ENCODE measurements around the gene CEP128.

The CEP128 gene

DNA sequence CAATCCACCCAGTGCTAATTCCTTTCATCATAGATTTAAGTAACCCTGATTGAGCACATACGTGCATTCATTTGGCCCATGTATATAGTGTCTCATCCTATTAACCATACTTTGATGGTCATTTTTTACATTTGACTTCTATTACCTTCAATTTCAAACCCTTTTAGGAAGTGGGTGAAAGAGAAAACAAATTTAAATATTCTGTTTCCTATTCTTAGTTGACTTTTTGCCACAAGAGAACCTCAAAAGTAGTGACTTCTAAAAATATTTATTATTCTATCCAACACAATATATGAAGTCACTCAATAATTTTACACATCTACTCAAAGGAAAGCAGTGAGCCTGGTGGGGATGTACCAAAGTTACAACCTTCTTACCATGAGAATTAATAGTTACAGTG, 164.9 kb downstream of the CEP128 start:
- Mint-ChIP-seq H3K4me3 (no peak overlapping the region), H3K27ac (ENCODE audit: low read depth) (no peak overlapping the region), H3K36me3 (ENCODE audit: insufficient read depth) (no peaks in the 10 kb centered on the region), H3K27me3 (no peaks in the 10 kb centered on the region), H3K4me1 (no peaks in the 10 kb centered on the region), H3K9me3 (no peaks in the 10 kb centered on the region)
- DNase-seq (ENCODE audit: low spot score in 2 of 2) (no peak), ATAC-seq (replicated peaks; ENCODE audit: extremely low read depth, poor library complexity, severe bottlenecking) (no peak)

DNA sequence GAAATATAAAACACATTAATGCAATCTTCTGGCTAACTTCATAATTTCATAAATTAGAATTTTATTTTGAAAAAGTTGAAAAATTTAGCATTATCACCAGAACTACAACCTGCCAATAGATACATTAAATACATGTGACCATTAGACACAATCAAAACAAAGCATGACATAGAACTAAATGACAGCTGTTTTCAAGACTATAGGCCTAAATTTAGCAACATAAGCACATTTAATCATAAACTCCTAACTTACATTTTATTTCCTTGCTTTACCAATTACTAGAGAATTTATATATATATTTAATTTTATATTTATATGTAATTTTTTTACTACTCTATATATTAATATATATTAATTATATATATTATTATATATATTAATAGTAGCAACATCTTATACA, 165.4 kb downstream of the CEP128 start:
- H3K36me3 Mint-ChIP-seq (ENCODE audit: insufficient read depth): no peaks in the 10 kb centered on the region
- no peak overlapping the region for H3K4me3 Mint-ChIP-seq
- no peaks in the 10 kb centered on the region for H3K4me1 Mint-ChIP-seq
- DNase-seq (ENCODE audit: low spot score in 2 of 2): no peak
- ATAC-seq (replicated peaks; ENCODE audit: extremely low read depth, poor library complexity, severe bottlenecking): no peak
- H3K9me3 Mint-ChIP-seq: no peaks in the 10 kb centered on the region
- H3K27me3 Mint-ChIP-seq: no peaks in the 10 kb centered on the region
- no peak overlapping the region for H3K27ac Mint-ChIP-seq (ENCODE audit: low read depth)

DNA sequence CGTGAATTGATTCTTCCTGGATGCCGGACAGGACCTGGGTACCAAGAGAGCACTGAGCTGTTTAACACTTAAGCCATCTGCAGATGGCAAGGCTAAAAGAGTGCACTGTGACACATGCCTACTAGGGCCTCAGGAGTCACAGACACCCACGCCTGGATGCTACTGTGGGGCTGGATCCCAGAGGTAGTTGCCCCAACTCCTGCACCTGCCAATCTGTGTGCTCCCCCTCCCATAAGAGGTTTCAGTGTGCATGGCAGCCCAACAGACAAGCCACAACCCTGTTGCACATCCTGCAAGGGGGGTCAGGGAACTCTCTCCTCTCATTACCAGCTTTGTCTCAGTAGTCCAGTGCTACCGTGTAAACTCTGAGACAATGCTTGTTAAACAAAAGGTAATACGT, 169.0 kb downstream of the CEP128 start:
- H3K36me3 Mint-ChIP-seq (ENCODE audit: insufficient read depth): no peaks in the 10 kb centered on the region
- no peak for DNase-seq (ENCODE audit: low spot score in 2 of 2)
- no peak overlapping the region for H3K4me3 Mint-ChIP-seq
- H3K4me1 Mint-ChIP-seq: no peaks in the 10 kb centered on the region
- no peaks in the 10 kb centered on the region for H3K9me3 Mint-ChIP-seq
- no peaks in the 10 kb centered on the region for H3K27me3 Mint-ChIP-seq
- ATAC-seq (replicated peaks; ENCODE audit: extremely low read depth, poor library complexity, severe bottlenecking): no peak
- H3K27ac Mint-ChIP-seq (ENCODE audit: low read depth): no peak overlapping the region

DNA sequence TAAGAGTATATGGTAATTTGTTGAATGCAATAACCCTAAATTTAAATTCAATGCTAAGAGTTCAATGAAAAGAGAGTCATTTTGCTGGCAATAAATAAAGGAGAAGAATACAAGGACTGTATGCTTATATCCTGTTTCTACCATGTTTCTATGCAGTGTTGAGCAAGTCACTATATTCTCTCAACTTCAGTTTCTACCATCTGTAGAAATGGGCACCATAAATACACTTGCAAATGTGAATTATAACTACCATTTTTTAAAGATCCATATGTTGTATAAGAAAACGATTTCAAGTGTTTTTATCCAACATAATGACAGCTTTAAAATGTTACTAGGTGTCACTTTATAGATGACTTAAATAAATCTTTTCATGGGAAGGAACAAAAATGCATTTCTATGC, 170.3 kb downstream of the CEP128 start:
- H3K4me1 Mint-ChIP-seq: no peaks in the 10 kb centered on the region
- DNase-seq (ENCODE audit: low spot score in 2 of 2) (no peak), ATAC-seq (replicated peaks; ENCODE audit: extremely low read depth, poor library complexity, severe bottlenecking) (no peak)
- no peaks in the 10 kb centered on the region for H3K9me3 Mint-ChIP-seq
- H3K36me3 Mint-ChIP-seq (ENCODE audit: insufficient read depth): no peaks in the 10 kb centered on the region
- no peaks in the 10 kb centered on the region for H3K27me3 Mint-ChIP-seq
- no peak overlapping the region for H3K4me3 Mint-ChIP-seq
- H3K27ac Mint-ChIP-seq (ENCODE audit: low read depth): no peak overlapping the region

DNA sequence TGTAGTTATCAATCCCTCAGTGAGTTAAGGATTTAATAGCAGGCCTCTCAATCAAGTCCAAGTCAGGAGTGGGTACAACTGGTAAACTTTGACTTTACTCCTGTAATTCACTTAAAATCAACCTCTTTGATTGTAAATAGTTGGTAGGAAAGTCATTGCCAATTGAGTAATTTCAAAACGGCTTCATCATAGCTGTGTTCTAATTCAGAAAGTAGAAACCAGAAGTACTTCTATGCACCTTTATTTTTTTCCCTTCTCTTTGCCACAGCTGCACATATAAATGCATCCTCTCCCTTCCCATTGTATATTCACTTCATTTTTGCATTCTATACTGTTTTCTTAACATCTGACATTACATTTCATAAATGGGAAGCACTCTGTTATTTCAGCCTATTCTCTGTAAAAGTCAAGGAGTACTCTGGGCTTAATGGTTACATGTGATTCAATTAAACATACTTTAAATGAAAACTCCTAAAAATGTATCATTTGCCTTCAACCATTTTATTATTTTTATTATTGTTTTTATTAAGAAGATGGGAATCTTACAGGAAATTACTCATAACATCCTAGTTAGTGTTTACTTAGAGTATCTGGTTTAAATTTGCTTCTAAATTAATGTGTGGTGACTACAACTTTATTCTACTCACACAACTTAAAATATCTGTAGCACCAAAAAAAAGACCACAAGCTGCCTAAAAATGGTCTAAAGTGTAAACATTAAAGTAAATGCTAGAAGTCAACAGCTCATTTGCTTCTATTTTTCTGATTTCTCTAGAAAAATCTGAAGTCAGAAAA, 171.2 kb downstream of the CEP128 start:
- H3K27me3 Mint-ChIP-seq: no peaks in the 10 kb centered on the region
- H3K9me3 Mint-ChIP-seq: no peaks in the 10 kb centered on the region
- H3K36me3 Mint-ChIP-seq (ENCODE audit: insufficient read depth): no peaks in the 10 kb centered on the region
- no peak overlapping the region for H3K27ac Mint-ChIP-seq (ENCODE audit: low read depth)
- ATAC-seq (replicated peaks; ENCODE audit: extremely low read depth, poor library complexity, severe bottlenecking): no peak
- no peaks in the 10 kb centered on the region for H3K4me1 Mint-ChIP-seq
- DNase-seq (ENCODE audit: low spot score in 2 of 2): no peak
- no peak overlapping the region for H3K4me3 Mint-ChIP-seq

DNA sequence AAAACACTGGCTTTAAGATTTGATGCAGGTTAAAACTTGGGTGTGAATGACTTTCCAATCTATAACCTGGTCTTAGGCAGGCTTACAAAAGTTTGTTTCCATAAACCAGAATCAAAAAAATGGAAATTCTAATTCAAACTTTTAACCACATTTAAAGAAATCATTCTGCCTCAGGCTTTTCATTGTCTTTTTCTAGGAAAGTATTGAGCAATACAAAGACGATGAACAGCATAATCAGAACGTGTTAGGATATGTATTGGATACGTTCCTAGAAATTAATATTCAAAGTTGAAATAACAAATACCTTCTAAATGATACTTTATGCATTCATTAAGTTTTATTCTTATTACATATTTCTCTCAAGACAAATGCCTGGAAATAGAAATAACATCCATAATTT, 172.9 kb downstream of the CEP128 start:
- Mint-ChIP-seq H3K36me3 (ENCODE audit: insufficient read depth) (no peaks in the 10 kb centered on the region), H3K27ac (ENCODE audit: low read depth) (no peak overlapping the region), H3K27me3 (no peaks in the 10 kb centered on the region), H3K9me3 (no peaks in the 10 kb centered on the region), H3K4me1 (no peaks in the 10 kb centered on the region), H3K4me3 (no peak overlapping the region)
- ATAC-seq (replicated peaks; ENCODE audit: extremely low read depth, poor library complexity, severe bottlenecking): no peak
- DNase-seq (ENCODE audit: low spot score in 2 of 2): no peak

DNA sequence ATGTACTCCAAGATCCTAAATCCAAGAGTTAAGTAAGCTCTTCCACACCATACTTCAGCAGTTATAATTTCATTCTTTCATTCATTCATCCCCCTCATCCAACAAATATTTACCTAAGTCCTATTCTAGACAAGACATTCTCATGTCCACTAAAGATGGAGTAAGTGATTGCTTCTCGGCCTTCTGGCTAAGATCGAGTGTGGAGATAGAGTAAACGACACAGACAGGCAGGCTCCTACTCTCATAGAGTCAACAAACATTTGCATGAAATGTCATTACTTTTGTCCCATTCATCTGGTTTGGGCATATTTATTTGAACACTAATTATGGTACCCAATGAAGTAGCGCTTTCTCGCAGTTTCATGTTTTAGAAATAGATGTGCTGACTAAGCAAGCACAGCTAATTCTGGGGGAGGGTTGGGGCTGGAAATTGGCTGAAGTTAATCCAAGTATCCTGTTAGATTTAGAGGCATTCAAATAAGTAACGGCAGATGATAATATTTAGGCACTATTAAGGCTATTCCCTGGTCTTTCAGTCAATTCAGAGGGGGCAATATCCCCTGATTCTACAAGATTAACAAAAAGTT, 176.5 kb downstream of the CEP128 start:
- no peaks in the 10 kb centered on the region for H3K36me3 Mint-ChIP-seq (ENCODE audit: insufficient read depth)
- ATAC-seq (replicated peaks; ENCODE audit: extremely low read depth, poor library complexity, severe bottlenecking) (no peak), DNase-seq (ENCODE audit: low spot score in 2 of 2) (no peak)
- H3K27ac Mint-ChIP-seq (ENCODE audit: low read depth): no peak overlapping the region
- H3K27me3 Mint-ChIP-seq: no peaks in the 10 kb centered on the region
- no peaks in the 10 kb centered on the region for H3K4me1 Mint-ChIP-seq
- H3K9me3 Mint-ChIP-seq: no peaks in the 10 kb centered on the region
- H3K4me3 Mint-ChIP-seq: no peak overlapping the region

DNA sequence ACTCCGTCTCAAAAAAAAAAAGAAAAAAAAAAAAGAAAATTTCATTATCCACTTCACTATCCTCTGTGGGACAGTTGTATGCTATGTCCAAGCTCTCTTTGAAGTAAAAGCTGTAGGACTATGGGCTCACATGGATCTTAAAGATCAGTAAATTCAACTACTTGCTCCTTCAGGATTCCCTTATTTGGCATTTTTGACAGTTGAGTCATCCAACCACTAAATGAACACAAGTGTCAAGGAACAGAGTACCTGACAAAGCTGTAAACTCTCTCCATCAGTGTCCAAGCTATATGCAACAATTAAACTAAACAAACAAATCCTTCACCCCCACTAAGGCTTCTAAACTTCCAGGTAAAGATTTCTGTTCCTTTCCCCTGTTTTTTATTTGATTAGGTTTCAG, 177.0 kb downstream of the CEP128 start:
- DNase-seq (ENCODE audit: low spot score in 2 of 2) (no peak), ATAC-seq (replicated peaks; ENCODE audit: extremely low read depth, poor library complexity, severe bottlenecking) (no peak)
- Mint-ChIP-seq H3K4me1 (no peaks in the 10 kb centered on the region), H3K27me3 (no peaks in the 10 kb centered on the region), H3K27ac (ENCODE audit: low read depth) (no peak overlapping the region), H3K36me3 (ENCODE audit: insufficient read depth) (no peaks in the 10 kb centered on the region), H3K4me3 (no peak overlapping the region), H3K9me3 (no peaks in the 10 kb centered on the region)

DNA sequence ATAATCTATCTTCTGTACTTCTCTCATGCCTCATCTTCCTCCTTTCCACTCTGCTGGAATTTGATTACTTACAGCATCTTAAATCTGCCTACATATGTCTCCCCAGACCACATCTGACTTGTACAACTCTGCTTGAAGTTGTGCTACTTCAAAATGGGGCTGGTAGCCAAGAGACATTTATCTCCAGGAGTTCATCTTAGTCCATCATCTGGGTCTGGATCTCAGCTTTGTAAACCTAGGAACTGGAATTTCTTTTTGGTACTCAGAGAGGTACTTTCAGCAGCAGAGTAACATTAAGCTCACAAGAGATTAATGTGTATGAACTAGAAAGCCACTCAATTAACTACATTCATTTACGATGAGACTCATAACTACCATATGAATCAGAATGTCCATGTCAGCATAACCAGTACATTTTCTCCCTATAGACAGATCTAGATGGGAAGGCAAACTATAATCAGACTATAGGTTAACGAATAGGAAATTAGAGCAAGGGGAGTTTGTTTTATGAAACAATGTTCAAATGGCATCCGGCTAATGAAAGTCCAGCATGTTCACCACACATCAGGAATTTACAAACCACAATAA, 178.8 kb downstream of the CEP128 start:
- DNase-seq (ENCODE audit: low spot score in 2 of 2): no peak
- Mint-ChIP-seq H3K36me3 (ENCODE audit: insufficient read depth) (no peaks in the 10 kb centered on the region), H3K4me3 (no peak overlapping the region), H3K27me3 (no peaks in the 10 kb centered on the region), H3K27ac (ENCODE audit: low read depth) (no peak overlapping the region), H3K4me1 (no peaks in the 10 kb centered on the region), H3K9me3 (no peaks in the 10 kb centered on the region)
- no peak for ATAC-seq (replicated peaks; ENCODE audit: extremely low read depth, poor library complexity, severe bottlenecking)

DNA sequence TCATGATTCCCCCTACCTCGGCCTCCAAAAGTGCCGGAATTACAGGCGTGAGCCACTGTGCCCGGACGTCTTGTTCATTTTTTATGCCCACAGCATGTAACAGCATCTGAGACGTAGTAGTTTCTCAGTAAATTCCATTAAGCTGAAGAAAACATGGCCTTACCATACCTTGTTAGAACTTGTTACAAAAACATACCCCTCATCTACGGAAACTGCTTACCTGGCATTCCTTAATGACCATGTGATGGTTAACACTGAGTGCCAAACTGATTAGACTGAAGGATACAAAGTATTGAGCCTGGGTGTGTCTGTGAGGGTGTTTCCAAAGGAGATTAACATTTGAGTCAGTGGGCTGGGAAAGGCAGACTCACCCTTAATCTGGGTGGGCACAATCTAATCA, 186.8 kb downstream of the CEP128 start:
- no peaks in the 10 kb centered on the region for H3K9me3 Mint-ChIP-seq
- no peak for ATAC-seq (replicated peaks; ENCODE audit: extremely low read depth, poor library complexity, severe bottlenecking)
- no peaks in the 10 kb centered on the region for H3K4me1 Mint-ChIP-seq
- peaks cover 3% of the 10 kb centered on the region for H3K36me3 Mint-ChIP-seq (ENCODE audit: insufficient read depth)
- no peak overlapping the region for H3K27ac Mint-ChIP-seq (ENCODE audit: low read depth)
- DNase-seq (ENCODE audit: low spot score in 2 of 2): no peak
- no peaks in the 10 kb centered on the region for H3K27me3 Mint-ChIP-seq
- no peak overlapping the region for H3K4me3 Mint-ChIP-seq

DNA sequence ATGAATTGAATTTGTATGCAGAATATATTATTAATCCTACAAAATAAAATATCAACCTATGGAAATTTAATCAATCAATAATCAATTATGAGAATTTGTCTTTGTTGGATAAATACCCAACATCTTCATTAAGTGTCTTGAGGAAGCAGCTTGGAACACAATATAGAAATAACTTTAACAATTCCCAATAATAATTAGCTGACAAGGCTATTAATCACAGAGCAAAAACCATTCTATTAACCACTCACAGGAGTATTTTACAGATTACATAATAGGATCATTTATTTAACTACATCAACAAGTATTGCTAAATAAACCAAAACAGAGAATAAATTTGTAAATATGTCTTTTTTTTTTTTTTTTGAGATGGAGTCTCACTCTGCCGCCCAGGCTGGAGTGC, 190.3 kb downstream of the CEP128 start:
- DNase-seq (ENCODE audit: low spot score in 2 of 2) (no peak), ATAC-seq (replicated peaks; ENCODE audit: extremely low read depth, poor library complexity, severe bottlenecking) (no peak)
- Mint-ChIP-seq H3K36me3 (ENCODE audit: insufficient read depth) (peaks cover 3% of the 10 kb centered on the region), H3K9me3 (no peaks in the 10 kb centered on the region), H3K27ac (ENCODE audit: low read depth) (no peak overlapping the region), H3K27me3 (no peaks in the 10 kb centered on the region), H3K4me1 (no peaks in the 10 kb centered on the region), H3K4me3 (no peak overlapping the region)

DNA sequence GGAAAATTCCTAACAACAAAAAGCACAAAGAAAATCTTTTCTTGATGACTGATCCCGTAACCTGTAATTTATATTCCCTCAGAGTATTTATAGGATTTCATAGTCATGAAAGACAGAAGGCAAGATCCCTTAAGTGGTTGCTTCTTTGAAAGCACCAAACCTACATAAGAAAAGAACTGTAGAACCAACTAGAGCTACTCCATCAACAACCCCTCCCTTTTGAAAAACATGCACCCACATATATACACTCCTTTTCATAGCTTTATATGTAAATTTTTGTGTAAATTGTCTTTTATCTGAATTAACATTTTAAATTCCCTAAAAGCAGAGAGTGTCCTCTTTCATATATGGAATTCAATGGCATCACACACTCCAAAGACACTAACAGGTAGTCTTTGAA, 215.3 kb downstream of the CEP128 start:
- Mint-ChIP-seq H3K27ac (ENCODE audit: low read depth) (no peak overlapping the region), H3K36me3 (ENCODE audit: insufficient read depth) (peaks cover 4% of the 10 kb centered on the region), H3K4me3 (no peak overlapping the region), H3K4me1 (no peaks in the 10 kb centered on the region), H3K27me3 (no peaks in the 10 kb centered on the region), H3K9me3 (no peaks in the 10 kb centered on the region)
- ATAC-seq (replicated peaks; ENCODE audit: extremely low read depth, poor library complexity, severe bottlenecking) (no peak), DNase-seq (ENCODE audit: low spot score in 2 of 2) (no peak)

DNA sequence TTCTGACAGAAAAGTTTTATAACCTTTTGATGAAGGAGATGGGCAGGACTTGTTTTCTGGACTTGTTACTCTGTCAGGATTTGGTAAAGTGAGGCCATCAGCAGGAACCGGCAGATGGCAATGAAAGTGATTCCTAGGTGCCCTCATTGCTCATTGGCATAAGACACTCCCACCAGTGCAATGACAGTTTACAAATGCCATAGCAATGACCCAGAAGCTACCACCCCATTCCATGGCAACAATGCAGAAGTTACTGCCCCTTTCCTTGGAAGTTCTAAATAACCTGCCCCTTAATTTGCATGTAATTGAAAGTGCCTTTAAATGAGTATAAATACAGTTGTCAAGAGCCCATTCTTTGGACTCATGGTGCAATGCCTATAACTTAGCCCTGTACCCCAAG, 222.6 kb downstream of the CEP128 start:
- ATAC-seq (replicated peaks; ENCODE audit: extremely low read depth, poor library complexity, severe bottlenecking) (no peak), DNase-seq (ENCODE audit: low spot score in 2 of 2) (no peak)
- no peaks in the 10 kb centered on the region for H3K27me3 Mint-ChIP-seq
- H3K9me3 Mint-ChIP-seq: no peaks in the 10 kb centered on the region
- no peak overlapping the region for H3K27ac Mint-ChIP-seq (ENCODE audit: low read depth)
- peaks cover 9% of the 10 kb centered on the region for H3K4me1 Mint-ChIP-seq
- no peak overlapping the region for H3K4me3 Mint-ChIP-seq
- peaks cover 4% of the 10 kb centered on the region for H3K36me3 Mint-ChIP-seq (ENCODE audit: insufficient read depth)
